Medulla oblongata (tissue), 1 donor: ENCODE measurements around the gene TBL3.

Source experiments
- DNase-seq: peaks from one replicate; pipeline ENCODE4 v3.0.0-alpha.2; 2015; ENCODE audit errors: extremely low spot score

The TBL3 gene

DNA sequence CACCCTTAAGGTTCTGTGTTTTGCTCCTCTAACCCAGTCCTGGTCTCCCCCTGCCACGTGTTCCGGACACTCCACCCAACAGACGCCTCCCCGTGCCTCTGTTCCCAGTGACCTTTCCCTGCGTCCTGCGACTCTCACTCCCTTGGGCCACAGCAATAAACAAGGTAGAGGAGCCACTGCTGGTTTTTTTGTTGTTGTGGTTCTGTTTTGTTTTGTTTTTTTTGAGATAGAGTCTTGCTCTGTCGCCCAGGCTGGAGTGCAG is 44.0 kb downstream of the TBL3 start:
- no peak for DNase-seq

DNA sequence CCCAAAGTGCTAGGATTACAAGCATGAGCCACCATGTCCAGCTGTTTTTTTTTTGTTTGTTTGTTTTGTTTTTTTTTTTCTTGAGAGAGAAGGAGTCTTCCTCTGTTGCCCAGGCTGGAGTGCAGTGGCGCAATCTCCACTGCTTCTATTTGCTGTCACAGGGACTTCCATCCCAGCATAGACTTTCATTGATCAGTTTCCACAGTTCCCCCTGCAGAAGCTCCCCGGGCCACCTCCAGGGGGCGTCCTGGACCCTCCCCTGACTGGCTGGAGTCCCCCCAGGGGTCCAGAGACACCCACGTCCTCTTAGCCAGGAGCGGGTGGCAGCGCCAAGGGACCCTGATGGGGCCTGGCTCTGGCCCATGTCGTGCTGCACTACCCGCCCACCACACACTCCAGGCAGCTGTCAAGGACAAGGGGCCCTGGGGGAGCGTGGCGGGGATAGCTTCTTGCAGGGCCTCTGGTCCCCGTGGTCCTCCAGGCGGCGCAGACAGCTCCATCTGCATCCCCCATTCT is 44.6 kb downstream of the TBL3 start:
- DNase-seq = no peak

DNA sequence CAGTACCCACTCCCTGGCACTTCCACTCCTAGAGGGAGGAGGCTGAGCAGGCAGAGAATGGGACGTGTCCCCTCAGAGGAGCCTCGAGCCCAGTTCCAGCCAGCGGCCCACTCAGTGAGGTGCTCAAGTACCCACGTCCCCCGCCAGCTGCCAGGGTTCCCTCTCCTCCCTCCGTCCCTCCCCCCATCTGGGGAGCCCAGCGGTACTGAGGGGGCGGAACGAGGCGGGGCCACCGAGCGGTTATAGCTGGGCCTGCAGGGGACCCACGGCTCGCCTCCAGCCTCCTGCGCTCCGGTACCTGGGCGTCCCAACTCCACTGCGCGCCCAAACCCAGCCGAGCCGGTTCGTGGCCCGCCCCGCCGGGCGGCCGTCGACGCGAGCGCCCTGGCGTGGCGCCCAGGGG is 47.7 kb downstream of the TBL3 start, which contains the start of gene NPW:
Gene NPW, plus strand, starts transcription at position 268 of the 403 bp plus-strand sequence.
- no peak for DNase-seq

DNA sequence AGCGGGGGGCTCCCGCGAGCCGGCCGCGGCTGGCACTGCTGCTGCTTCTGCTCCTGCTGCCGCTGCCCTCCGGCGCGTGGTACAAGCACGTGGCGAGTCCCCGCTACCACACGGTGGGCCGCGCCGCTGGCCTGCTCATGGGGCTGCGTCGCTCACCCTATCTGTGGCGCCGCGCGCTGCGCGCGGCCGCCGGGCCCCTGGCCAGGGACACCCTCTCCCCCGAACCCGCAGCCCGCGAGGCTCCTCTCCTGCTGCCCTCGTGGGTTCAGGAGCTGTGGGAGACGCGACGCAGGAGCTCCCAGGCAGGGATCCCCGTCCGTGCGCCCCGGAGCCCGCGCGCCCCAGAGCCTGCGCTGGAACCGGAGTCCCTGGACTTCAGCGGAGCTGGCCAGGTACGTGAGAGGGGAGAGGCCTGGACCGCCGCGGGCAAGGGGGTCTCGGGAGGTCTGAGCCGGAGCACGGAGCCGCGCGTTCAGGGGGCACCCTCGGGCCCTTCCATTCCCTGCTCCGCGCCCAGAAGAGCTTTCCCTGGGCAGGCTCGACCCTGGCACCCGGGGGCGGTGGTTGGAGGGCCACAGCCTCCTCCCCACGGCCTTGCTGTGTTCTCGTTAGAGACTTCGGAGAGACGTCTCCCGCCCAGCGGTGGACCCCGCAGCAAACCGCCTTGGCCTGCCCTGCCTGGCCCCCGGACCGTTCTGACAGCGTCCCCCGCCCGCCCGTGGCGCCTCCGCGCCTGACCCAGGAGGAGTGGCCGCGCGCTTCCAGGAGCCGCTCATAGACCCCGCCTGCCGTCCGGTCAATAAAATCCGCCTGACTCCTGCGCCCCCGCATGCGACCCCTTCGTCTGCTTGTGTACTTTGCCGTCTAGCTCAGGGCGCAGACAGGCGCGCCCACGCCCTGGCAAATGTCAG is 48.3 kb downstream of the TBL3 start:
- DNase-seq = no peak

DNA sequence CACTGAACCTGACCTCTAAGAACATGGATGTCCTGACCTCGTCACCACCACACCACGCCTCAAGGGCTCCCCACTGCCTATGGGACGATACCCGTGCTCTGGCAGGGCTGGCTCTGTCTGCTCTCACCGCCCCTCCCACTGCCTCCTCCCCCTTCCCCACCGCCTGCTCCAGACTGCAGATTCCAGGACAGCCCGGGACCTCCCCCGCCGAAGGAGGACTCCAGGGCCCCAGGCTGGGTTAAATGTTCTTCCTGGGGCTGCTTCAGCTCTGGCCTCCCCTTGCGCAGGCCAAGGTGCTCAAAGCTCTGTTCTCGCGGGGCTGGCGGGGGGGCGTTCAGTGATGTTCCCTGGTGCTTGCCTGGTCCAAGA is 50.9 kb downstream of the TBL3 start:
- DNase-seq = no peak

DNA sequence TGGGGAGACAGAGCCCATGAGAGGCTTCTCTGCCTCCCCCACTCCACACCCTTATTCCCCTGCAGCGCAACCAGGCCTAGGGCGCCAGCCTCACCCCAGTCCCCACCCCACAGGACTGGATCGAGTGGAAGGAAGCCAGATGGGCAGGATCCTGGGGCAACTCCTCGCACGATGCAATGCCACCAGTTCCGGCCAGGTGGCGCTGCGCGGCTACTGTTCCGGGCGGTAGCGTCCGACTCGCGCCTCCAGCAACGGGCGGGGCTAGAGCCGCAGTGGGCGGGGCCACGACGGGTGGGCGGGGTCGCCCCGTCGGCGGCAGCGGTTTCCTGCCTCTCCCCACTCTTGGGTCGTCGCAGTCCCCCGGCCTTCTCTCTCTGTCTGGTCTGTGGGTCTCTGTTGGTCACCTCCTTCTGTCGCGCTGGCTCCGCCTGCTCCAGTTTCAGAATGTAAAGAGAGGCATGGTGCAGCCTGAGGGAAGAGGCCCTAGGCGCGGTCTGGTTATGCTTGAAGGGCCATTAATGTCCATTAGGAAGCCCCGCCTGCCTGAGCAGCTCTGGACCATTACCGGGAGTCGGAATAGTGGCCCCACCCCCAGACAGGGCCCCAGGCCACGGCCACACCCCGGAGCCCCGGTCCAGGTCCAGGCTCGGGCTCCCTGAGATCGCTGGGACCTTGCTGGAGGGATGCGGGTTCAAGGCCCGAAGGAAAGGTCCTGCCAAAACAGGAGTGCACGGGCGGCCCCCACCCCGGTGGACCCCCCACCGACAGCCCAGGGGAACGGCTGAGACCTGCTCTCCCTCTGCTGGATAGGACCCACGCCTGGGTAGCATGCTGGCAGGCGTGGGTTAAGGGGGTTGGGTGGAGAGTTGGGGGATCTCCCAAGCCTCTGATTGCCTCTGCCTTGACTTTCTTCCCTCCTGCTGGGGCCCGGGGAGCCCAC is 51.5 kb downstream of the TBL3 start:
- DNase-seq = peak; percentile 93

DNA sequence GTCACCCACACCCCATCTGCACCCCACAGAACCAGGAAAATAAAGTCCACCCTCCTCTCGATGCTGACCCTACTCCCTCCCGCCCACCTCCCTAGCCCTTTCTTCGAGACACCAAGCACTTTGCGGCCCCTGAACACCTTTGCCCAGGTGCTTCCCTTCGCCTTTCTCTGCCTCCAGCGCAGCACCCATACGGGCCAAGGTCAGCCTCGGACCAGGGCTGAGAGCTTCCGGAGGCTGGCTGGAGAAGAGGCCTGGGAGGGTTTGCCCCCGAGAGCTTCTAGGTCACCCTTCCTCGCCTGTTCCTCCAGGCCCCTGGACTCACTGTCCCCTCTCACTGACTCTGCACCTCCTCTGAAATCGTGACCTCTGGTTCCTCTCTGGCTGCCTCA is 52.2 kb downstream of the TBL3 start:
- no peak for DNase-seq

DNA sequence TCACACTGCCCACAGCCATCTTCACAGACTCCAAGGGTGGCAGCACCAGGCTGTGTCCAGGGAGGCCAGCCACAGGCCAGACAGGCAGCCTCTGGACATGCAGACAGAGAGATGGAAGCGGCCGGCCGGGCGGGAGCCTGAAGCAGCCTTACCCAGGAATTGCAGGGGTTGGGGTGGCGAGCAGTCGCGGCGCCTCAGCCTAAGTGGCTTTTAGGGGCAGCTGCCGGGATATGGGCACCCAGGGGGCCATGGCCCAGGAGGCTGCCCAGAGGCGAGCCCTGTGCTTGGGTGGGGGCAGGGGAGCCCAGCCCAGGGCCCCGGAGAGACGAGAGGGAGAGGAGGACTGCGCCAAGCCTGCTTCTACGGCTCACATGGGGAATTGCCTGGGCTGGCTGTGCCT is 53.4 kb downstream of the TBL3 start:
- no peak for DNase-seq

DNA sequence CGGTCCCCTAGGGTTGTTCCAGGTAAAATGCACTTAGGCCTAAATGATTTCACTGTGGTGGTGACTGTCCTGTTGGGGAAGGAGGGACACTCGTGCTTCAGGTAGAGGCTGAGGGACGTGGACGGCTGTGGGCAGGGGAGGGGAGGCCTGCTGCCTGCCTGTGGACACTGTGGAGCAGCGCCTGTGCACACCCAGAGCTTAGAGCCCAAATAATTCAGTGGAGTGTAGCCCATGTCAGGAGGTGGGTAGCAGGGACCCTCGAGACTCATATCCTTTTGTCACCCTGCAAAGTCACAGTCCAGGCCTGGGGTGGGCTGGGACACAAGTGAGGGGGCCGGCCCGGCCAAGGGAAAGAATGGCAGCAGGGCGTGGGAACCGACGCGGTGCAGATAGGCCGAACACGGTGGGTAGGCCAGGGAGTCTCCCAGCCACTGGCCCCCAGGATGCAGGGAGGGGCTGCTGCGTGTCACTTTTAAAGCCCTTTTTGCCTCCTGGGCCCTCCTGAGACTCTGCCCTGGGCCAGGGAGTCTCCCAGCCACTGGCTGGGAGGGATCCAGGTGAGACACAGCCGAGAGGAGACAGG is 54.1 kb downstream of the TBL3 start:
- no peak for DNase-seq

DNA sequence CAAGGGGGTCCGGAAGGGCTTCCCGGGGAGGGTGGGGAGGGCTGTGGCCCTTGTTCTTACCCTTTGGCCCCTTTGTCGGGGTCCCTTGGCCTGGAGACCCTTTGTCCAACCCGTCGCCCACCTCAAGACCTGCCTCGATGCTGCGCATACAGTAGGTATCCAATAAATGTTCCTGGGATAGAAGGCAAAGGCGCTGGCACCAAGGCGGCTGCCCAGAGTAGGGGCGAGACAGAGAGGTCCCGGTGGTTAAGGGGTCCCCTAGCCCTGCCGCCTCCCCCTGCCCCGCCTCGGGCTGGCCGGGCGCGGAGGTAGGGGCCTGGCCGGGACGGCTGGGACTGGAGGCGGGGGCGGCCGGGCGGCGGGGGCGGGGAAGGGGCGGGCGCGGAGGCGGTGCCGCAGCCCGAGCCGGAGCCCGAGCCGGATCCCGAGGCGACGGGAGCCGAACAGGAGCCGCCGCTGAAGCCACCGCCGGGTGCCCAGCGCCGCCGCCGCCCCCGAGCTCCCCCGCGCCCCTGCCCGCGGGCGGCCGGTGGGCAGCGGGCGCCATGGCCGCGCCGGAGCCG is 54.7 kb downstream of the TBL3 start, which contains the start of gene NHERF2:
Gene NHERF2, plus strand, starts transcription at position 442 of the 563 bp plus-strand sequence. Its CDS starts 104 bp downstream, at position 546.
- DNase-seq = no peak

DNA sequence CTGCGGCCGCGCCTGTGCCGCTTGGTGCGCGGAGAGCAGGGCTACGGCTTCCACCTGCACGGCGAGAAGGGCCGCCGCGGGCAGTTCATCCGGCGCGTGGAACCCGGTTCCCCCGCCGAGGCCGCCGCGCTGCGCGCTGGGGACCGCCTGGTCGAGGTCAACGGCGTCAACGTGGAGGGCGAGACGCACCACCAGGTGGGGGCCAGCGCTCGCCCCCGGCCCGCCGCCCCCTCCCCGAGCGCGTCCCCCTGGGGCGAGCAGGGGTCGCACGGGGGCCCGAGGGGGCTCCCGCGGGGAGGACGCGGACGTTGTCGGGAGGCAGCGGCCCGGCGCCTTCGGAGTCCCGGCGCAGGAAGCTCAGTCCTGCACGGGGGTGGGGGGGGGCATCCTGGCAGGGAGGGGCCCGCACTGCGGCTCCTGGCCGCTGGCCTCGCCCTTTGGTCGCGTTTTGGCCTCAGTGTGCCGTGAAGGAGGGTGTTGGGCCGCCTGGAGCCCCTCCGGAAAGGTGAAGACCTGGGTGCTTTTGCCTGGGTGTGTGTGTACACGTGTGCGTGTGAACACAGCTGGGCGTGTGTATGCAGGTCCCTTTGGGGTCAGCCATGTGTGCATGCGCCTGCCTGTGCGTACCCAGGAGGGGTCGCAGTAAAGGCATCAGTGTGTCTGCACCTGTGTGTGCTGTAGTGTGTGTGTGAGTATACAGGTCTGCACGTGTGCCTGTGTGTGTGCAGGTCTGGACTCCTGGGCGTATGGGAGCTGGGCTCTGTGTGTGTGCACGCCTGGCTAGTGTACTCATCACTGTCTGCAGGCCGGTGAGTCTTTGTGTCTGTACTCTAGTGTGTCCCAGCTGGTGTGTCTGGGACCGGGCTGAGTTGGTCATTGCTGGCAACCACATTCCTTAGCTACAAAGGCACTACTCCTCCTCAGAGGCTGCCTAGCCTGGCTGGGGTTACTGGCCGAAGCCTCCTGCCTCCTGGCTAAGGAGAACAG is 55.5 kb downstream of the TBL3 start:
- no peak for DNase-seq

DNA sequence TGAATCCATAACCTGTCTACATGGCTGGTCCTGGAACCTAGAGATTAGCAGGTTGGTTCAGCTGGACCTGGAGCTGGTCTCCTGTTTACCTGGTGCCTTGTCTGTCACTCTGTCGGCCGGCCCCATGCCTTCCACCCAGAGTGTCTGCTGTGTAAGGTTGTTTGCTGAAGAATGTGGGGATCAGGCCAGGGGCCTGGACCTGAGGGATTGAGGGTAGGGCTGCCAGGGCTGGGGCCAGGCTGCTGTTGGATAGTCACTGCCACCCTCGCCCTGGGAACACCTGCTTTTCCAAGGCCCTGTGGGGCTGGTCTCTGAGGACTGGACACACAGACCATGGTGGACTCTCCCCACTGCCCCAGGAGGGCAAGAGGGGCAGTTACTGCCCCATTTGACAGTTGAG is 56.3 kb downstream of the TBL3 start:
- no peak for DNase-seq

DNA sequence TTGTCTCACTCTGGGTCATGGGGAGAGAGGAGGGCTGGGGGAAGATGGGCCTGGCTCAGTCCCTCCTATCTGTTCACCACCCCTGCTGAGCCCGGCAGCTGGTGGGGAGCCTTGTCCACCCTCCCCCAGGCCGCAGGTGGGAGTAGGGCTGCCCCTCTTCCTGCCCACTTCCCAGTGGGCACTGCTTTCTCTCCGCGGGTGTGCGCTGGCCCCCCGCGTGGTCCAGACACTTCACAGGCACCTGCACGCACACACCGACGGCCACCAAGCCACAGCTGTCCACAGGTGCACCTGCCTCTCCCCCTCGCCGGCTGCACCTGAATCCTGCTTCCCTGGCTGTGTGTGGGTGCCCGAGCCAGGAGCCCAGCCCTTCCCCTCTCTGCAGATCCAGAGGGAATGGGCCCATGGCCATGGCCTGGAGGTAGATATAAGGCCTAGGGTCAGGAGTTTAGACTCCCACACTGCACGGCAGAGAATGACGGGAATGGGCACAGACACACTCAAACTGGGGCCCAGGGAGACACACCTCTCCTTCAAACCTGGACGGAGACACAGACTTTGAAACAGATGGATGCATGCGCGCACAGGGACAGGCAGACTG is 56.9 kb downstream of the TBL3 start:
- DNase-seq = no peak

DNA sequence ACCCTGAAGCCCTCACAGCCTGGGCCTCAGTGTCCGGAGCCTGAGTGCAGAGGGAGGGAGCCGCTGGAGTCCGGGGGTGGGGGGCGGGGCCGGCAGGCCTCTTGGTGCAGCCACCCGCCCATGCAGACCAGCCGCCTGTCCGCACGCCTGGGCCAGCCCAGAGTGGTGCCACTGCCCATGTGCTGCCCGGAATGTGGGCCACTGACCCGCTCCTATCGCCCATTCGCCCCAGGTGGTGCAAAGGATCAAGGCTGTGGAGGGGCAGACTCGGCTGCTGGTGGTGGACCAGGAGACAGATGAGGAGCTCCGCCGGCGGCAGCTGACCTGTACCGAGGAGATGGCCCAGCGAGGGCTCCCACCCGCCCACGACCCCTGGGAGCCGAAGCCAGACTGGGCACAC is 57.5 kb downstream of the TBL3 start:
- DNase-seq = no peak

DNA sequence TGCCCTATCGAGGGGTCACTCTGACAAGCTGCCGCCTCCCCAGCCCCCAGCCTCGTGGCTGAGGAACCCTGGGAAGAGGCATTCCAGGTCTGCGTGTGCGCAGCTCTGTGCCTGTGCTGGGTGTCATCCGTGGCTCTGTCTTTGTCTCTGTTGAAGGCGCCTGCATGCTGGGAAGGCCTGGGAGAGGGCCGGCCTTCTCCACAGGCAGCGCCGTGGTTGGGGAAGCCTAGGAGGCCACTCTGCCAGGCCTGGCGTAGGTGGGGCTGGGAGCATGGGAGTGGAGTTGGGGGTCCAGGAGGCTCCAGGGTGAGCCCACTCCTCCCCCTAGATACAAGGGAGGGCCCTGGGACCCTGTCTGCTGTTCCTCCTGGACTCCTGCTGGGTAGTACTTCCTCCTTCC is 58.2 kb downstream of the TBL3 start:
- no peak for DNase-seq

DNA sequence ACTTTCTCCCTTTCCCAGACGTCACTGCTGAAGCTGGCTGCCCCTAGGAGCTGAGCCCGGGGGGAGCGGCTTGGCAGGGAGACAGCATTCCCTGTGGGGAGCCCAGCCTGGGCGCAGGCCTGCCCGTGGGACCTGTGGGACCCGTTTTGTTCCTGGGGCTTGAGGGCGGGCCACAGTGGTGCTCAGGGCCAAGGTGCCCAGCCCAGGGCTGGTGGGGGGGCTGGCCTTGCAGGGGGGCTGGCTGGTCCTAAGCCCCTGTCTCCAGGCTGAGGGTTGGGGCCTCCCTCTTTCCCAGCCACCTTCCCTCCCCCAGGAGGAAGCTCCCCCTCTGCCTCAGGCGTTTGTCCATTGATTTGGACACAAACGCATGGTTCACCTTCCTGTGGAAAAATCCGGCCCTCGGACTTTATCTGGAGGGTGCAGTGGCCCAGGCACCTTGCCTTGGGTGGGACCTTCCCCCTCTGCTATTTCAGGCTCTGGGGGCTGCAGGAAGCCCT is 59.3 kb downstream of the TBL3 start:
- no peak for DNase-seq
